ENCODE data around the gene EPB41L4B.

DNA sequence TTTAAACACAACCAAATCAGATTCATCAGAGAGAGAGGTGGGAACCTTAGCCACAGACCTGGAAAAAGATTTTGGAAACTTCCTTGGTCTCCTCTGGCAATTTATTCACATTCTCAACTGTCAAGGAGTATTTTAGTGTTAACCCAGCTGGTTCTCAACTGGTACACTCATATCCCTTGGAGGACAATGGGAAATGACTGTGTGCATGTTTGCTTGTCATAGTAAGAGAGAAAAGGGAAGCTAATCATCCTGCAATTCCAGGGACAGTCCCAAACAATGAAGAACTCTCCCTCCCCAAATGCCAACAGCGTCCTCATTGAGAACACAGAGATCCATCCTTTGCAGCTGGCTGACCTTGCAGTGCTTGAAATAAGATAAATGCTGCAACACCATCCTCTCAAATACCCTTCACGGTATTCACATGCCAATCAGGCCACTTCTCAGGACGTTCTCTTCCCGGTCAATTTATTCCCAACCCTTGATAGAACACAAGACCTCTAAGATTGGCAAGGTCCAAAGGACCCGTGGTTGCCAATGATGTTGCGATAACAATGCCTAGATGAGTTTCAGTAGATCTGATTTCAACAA lies 75.5 kb downstream of the EPB41L4B start:
- TF ChIP-seq, protein P1, sequence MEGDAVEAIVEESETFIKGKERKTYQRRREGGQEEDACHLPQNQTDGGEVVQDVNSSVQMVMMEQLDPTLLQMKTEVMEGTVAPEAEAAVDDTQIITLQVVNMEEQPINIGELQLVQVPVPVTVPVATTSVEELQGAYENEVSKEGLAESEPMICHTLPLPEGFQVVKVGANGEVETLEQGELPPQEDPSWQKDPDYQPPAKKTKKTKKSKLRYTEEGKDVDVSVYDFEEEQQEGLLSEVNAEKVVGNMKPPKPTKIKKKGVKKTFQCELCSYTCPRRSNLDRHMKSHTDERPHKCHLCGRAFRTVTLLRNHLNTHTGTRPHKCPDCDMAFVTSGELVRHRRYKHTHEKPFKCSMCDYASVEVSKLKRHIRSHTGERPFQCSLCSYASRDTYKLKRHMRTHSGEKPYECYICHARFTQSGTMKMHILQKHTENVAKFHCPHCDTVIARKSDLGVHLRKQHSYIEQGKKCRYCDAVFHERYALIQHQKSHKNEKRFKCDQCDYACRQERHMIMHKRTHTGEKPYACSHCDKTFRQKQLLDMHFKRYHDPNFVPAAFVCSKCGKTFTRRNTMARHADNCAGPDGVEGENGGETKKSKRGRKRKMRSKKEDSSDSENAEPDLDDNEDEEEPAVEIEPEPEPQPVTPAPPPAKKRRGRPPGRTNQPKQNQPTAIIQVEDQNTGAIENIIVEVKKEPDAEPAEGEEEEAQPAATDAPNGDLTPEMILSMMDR (conservative IDR thresholded peaks at IDR 0.05 in 1 of 2, IDR thresholded peaks at IDR 0.05 in 1 of 2; ENCODE audit: low read depth in 1 of 2, low read length in 2 of 2) = no peak
- TF ChIP-seq EZH2 (IDR thresholded peaks at IDR 0.05; ENCODE audit: low read length, missing control alignments) = no peak
